22Rv1 (cell line): ENCODE results near the gene PIK3R3.

Source experiments
- H3K27ac ChIP-seq: fragments of 450-650 bp; 2 replicates; pipeline ENCODE4 v1.5.1; 2017
- ZFX ChIP-seq: fragments of 450-650 bp; IDR thresholded peaks from 2 replicates; pipeline ENCODE4 v1.6.1; 2017; ENCODE audit warnings: antibody characterized with exemption, borderline replicate concordance
- TF ChIP-seq, protein P1 (sequence below): fragments of 450-650 bp; IDR thresholded peaks from 2 replicates; pipeline ENCODE4 v1.5.1; 2017; ENCODE audit warnings: mild to moderate bottlenecking

Gene PIK3R3

DNA sequence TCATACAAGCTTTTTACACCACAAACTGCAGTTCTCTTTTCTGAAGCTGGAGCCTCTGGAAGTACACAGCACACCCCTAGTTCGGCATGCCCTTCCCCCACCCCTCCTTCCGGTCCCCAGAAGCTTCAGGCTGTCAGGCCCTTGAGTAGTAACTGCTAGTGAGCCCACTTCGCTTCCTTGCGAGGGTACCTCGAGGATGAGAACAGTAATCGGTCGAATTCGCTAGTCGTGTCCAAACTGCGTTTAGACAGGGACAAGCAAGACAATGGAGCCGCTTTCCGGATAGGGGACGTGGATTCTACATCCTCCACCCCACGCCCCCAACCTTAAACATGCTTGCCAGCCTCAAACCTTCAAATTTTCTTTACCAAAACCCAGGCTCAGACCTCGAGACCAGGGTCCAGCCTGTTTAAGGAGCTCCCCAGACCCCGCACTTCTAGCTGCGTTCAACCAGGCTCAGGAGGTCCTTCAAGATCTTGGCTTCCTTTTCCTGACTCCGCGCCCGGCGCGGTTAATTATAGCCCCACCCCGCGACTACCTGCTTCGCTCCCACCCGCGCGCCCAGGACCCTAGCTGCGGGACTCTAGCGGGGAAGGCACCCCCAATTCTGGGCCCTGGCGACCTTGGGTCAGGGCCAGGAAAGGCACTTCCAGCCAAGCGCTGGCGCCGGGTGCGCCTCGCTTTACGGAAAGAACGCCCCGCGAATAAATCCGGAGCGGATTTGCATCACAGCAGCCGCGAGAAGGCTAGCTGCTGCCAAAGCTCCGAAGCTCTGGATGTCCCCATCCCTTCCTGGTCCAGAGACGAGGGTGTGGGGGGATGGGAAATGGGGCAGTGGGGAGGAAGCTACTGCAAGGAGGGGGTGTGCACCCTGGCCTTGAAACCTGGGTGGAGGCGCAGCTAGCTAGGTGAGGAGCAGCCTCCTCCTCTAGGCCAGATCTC, 34.4 kb upstream of the PIK3R3 start:
- H3K27ac ChIP-seq, result no peak overlapping the region
- TF ChIP-seq, protein P1, sequence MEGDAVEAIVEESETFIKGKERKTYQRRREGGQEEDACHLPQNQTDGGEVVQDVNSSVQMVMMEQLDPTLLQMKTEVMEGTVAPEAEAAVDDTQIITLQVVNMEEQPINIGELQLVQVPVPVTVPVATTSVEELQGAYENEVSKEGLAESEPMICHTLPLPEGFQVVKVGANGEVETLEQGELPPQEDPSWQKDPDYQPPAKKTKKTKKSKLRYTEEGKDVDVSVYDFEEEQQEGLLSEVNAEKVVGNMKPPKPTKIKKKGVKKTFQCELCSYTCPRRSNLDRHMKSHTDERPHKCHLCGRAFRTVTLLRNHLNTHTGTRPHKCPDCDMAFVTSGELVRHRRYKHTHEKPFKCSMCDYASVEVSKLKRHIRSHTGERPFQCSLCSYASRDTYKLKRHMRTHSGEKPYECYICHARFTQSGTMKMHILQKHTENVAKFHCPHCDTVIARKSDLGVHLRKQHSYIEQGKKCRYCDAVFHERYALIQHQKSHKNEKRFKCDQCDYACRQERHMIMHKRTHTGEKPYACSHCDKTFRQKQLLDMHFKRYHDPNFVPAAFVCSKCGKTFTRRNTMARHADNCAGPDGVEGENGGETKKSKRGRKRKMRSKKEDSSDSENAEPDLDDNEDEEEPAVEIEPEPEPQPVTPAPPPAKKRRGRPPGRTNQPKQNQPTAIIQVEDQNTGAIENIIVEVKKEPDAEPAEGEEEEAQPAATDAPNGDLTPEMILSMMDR, result no peak
- TF ChIP-seq ZFX, result no peak

DNA sequence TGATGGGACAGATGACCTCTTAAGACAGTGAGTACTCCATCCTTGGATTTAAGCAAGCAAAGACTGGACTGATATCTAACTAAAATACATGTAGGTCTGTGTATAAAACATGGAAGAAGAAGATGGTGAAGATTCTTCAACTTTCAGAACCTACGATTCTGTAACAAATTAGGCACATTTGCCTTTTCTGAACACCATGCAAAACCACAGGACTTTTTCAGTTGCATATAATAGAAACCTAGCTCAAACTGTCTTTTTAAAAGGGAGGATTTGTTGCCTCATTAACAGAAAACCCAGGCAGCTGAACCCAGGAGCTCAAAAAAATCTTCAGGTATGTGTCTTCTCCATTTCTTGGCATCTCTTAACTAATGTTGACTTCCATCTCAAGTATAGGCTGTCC, 27.8 kb upstream of the PIK3R3 start:
- TF ChIP-seq, protein P1, result no peak
- no peak for TF ChIP-seq ZFX
- H3K27ac ChIP-seq, result no peak overlapping the region

DNA sequence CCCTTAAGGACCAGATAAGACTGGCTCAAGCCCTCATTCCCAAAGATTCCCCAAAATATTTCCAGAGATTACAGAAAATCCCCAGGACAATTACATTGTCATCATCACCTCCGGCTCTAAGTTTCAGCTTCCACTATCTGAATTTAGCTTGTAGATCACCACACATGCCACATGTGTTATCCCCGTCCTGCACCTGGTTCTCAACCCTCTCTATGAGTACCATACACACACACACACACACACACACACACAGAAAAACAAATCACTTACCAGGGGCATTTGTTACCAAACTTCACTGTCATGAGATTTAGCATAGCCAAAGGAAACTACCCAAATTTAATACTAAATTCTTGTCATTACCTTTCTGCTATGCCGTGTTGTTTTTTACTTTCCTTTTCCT, 27.1 kb upstream of the PIK3R3 start:
- TF ChIP-seq ZFX, result no peak
- TF ChIP-seq, protein P1, result no peak
- H3K27ac ChIP-seq, result no peak overlapping the region

DNA sequence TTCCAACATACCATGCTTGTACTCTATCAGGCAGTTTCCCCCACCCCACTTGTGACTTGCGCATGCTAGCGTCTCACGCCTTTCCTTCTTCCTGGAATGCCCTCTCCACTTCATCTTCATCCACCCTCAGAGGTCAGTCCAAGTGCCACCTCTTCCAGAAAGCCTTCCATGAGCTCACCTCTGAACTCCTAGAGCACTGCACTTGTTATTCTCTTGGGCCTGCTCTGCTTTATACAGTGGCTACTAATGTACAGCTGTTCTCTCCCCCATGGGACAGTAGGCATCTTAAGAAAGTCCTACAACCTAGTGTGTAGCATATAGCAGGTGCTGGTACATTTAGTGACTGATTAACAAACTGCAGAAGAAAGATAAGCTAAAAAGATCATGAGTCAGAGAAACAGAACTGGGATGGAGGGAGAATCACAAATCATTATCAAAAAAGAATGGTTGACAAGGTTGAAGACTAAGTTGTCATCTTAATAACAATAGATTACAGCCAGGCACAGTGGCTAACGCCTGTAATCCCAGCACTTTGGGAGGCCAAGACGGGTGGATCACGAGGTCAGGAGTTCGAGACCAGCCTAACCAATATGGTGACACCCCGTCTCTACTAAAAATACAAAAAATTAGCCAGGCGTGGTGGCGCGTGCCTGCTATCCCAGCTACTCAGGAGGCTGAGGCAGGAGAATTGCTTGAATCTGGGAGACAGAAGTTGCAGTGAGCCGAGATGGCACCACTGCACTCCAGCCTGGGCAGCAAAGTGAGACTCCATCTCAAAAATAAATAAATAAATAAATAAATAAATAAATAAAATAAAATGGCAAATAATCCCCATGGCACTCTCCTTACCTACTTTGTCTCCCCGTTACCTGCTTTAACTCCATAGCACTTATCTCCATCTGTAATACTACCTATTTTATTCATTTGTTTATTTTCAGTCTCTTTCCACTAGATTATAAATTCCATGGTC, 26.2 kb upstream of the PIK3R3 start:
- H3K27ac ChIP-seq, result no peak overlapping the region
- TF ChIP-seq, protein P1, result no peak
- TF ChIP-seq ZFX, result no peak

DNA sequence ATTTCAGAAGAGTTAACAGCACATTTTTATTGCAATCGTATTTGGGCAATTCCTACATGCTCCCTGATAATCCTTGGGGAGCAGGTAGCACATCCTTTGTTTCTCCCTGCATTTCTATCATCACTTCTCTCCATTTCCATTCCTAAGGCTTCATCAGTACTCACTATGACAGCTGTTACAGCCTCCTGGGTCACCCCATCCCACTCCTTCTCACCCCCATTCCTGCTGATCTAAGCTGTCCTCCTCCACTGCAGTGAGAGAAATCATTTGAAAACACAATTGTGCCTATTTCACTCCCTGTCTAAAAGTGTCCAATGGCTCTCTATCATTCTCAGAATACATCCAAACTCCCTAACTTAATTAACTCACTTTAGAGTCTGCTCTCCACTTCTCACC, 25.5 kb upstream of the PIK3R3 start:
- TF ChIP-seq, protein P1, result no peak
- TF ChIP-seq ZFX, result no peak
- H3K27ac ChIP-seq, result no peak overlapping the region

DNA sequence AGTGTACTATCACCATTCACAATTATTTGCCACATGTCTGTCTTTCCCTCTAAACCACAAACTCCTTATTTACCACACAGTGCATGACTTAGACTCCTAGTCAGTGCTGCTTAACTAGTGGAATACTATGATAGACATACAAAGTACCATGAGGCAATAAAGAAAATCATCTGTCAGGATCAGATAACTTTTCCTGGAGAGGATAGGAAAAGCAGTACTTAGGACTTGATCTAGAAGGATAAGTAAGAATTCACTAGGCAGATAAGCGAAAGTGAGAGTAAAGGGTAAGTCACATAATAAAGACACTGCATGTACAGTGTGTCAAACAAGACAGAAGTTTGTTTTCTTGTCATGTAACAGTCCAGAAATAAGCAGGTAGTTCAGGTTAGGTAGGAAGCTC, 21.3 kb upstream of the PIK3R3 start:
- no peak overlapping the region for H3K27ac ChIP-seq
- TF ChIP-seq, protein P1, result no peak
- no peak for TF ChIP-seq ZFX

DNA sequence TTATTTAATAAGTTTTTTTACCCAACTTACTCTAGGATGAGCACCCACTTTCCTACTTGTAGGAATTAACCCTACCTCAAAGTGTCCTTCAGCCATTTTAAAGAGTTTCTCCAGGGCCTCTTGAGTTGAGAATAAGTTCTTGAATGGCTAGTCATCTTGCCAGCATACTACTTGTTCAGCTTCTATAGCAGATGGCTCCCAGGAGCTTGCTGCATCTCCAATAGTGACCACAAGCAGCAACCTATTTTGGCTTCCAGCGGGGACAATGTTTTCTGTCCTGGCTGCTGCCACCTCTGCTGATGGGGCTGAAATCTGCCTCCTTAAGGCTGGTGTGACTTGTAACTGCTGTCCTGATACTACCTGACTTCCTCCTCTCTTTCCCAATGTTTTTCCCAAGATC, 20.8 kb upstream of the PIK3R3 start:
- TF ChIP-seq, protein P1, result no peak
- TF ChIP-seq ZFX, result no peak
- no peak overlapping the region for H3K27ac ChIP-seq
